ENCODE results near the gene DHPS.
"Not testable (repeated sequence)": the region's sequence is repeated elsewhere in the genome, so short reads cannot be mapped to it uniquely, and the experiment has no call there.

The DHPS gene

GRCh38 chr19:12681074-12681987 lies at the start of gene DHPS:
TSS of gene DHPS (minus strand) at chr19:12681880. CDS start at chr19:12681766, 114 bp downstream.
- peak; percentile 90 for DNase-seq

DNA sequence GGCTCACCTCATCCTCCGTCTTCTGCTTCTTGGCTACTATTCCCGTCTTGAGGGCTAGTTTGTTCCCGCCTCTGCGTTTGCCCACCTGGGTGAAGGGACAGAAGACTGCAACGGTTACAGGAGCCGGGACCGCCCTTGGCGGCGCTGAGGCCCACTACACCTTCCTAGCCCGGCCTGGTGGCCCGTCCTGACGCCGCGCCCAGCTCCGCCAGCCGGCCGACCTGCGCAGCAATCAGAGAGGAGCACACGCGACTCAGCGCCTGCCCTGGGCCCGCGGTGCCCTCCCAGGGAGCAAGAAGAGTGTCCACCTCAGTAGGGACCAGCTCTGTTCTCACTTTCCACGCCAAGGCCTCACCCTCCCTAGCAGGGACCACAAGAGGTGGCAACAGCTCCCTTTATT lies 49.7 kb upstream of the DHPS start:
- no peak for DNase-seq

DNA sequence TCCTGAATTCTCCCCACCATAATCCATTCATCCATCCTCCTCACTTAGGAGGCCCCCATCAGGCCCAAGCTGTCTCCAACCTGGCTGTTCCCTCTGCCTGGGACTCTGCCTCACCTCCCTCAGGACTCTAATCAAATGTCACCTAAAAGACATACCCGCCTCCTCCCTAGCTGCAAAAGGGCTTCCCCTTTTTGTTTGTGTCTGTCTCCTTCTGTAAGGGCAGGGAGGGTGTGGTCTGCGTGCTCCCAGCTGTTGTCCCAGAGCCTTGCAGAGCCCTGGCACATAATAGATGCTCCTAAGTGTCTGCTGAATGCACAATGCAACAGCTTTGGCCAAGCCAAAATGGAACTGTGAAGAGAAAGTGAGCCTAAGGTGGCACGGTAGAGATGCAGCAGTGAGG lies 48.4 kb upstream of the DHPS start:
- DNase-seq, result no peak

GRCh38 chr19:12727745-12728433 lies 46.2 kb upstream of the DHPS start:
- DNase-seq, result no peak

DNA sequence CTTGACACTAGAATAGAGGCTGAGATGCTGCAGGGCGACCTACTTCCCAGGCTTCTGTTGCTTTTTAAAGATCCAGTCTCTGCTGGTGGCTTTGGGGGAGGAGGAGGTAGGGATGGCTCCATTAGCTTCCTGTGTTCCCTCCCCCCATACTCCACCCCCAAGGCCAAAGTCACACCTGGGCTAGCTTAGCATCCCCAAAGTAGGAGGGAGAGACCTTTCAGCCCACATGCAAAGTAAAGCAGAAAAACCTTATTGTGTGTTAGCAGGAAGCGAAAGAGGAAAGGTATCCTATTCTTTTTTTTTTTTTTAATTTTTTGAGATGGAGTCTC lies 45.3 kb upstream of the DHPS start:
- DNase-seq, result no peak

DNA sequence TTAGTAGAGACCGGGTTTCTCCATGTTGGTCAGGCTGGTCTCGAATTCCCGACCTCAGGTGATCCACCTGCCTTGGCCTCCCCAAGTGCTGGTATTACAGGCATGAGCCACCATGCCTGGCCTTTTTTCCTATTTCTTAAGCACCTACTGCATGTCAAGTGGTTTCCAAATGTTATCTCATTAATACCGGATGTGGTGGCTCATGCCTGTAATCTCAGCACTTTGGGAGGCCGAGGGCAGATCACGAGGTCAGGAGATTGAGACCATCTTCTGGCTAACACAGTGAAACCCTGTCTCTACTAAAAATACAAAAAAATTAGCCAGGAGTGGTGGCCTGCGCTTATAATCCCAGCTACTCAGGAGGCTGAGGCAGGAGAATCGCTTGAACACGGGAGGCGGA lies 43.9 kb upstream of the DHPS start:
- not testable (repeated sequence) for DNase-seq

DNA sequence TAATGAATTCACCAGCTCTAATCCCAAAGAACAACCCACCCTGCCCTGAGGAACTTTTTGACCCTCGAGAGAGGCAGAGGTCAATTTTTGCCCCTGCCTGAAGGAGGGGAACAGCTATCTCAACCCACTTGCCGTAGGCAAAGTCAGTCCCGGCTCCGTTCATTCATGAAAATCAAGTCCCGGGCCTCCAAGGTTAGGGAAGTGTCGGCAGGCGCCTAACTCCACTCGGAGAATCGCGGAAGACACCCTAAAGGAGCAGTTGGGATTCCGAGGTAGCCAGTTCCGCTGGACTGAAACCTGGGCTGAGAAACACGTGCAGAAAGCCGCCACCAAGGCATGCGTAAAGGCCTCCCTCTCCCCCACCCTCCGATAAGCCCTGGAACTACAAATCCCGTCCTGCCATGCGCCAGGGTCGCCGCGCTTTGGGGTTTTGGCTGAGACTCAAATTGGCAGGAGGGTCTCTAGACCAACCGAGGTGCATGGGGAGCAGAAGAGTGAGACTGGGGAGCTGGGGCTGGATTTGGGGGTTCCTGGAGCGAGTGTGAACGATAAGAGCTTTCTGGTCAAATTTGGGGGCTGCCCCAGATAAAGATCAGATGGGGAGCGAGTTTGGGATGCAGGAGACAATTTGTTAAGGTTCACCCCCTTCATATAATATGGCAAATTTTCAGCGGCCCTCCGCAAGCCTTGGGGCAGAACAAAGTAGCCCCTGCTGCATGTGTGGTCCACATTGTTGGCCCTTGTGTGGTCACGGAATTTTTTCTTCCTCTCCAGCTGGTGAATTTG lies 42.2 kb upstream of the DHPS start, which contains the start of gene TNPO2:
Gene TNPO2, minus strand, starts transcription at position 292 of the 786 bp plus-strand sequence. CDS start 2,955 bp downstream, outside the sequence.
- no peak for DNase-seq

DNA sequence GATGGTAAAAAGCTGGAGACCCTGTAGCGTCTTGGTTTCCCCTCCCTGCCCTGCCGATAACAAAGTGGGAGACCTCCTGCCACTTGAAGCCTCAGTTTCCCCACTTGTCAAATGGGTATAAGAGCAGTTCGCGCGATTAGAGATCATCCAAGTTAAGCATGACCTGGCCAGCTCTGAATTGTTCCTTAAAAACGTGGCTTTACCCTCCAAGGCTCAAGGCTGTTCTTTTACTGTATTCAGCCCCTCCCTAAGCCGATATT lies 41.6 kb upstream of the DHPS start:
- DNase-seq, result no peak

GRCh38 chr19:12722566-12723380 lies 41.1 kb upstream of the DHPS start:
- DNase-seq, result peak; percentile 99

DNA sequence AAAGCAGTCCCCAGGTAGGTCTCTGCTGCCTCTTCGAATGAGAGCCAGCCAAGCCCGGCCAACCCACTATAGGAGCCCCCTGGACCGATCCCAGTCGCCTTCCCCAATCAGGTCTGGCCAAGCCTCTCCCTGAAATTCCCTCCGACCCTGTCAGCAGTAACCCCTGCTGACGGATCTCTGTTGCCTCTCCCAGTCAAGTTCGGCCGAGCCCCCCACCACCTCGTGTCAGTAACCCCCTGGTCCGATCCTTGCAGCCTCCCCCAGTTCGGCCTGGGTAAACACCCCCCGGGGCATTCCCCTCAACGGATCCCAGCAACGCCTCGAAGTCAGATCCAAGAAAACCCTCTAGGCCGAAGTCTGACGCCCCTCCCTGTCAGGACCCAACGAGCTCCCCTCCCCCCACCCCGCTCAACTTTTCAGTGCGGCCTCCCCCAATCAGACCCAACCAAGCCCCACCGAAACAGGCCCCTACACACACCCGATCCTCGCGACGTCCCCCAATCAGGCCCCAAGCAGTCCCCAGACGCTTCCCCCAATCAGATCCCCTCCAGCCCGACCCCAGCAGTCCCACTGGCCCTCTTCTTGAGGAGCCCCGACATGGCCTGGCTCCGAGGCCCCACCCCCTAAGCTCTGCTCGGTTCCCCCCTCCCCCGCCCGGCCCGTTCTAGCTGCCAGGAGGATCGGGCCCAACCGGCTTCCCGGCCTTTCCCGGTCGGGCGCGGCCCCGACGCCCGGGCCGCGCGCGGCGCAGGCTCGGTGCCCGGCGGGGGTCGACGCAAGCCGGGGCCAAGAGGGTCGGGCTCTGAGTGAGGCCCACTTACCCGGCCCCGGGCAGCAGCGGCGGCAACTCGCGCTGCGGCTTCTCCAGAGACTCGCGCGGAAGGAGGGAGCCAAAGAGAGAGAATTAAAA lies 40.2 kb upstream of the DHPS start:
- DNase-seq, result no peak

DNA sequence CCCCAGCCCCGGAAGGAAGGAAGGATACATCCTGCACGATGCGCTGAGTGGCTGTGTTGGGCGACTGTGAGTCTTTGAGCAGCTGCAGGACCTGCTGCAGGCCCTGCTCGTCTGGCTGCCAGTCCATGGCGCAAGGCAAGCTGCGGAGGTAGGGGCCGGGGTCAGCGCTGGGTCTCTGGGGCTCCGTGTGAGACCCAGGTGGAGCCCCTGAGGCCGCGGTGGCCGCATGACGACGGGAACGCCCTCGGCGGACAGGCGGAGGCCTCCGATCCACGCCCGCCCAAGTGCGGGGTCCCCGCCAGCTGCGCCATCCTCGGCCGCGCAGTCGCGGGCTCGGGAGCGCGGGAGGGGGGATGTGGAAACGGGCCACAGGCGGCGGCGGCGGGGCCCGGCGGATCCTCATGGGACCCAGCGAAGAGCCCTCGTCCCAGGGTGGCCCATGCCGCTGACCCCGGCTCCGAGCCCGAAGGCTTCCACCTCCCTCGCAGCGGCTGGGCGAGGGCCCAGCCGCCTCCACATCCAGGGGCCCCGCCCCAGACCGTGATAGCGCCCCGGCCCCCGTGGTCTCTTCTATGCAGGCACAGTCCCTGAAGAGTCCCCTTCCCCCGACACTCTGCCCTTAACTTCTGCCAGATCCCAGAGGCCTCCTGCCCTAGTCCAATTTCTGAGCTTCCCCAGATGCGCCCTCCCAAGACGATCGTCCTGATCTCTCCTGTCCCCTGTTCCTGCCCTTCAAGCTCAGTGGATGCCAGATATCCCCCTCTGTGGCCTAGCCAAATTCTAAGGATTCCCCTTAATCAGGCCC lies 39.4 kb upstream of the DHPS start:
- no peak for DNase-seq

DNA sequence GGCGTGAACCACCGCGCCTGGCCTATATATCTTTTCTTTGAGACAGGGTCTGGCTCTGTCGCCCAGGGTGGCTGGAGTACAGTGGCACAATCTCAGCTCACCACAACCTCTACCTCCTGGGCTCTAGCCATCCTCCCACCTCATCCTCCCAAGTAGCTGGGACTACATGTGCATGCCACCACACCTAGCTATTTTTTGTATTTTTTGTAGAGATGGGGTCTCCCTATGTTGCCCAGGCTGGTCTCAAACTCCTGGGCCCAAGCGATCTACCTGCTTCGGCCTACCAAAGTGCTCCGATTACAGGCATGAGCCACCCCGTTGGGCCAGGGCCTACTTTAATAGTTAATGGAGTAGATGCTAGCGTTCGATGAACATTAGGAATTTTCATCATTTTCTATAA lies 38.6 kb upstream of the DHPS start:
- no peak for DNase-seq

DNA sequence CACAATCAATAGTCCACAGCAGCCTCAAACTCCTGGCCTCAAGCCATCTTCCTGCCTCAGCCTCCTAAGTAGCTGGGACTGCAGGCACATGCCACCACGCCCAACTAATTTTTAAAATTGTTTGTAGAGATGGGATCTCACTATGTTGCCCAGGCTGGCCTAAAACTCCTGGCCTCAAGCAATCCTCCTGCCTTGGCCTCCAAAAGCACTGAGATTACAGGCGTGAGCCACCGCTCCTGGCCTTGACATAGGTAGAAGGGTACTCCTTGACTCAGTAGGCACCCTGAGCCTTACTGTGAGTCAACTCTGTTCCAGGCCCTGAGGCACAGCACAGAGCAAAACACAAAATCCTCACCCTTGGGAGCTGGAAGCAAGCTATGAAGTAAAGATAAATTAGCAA lies 34.2 kb upstream of the DHPS start:
- DNase-seq, result no peak

- no peak for DNase-seq
Measured at GRCh38 chr19:12715102-12715501, 33.4 kb upstream of the DHPS start.

DNA sequence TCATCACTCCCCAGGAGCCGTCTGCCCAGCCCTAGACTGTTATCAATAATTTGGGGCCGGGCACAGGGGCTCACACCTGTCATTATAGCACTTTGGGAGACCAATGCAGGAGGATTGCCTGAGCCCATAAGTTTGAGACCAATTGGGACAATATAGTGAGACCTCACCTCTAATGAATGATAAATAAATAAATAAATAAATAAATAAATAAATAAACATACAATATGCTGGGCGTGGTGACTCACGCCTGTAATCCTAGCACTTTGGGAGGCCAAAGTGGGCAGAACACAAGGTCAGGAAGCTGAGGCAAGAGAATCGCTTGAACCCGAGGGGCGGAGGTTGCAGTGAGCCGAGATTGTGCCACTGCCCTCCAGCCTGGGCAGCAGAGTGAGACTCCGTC lies 31.6 kb upstream of the DHPS start:
- not testable (repeated sequence) for DNase-seq

DNA sequence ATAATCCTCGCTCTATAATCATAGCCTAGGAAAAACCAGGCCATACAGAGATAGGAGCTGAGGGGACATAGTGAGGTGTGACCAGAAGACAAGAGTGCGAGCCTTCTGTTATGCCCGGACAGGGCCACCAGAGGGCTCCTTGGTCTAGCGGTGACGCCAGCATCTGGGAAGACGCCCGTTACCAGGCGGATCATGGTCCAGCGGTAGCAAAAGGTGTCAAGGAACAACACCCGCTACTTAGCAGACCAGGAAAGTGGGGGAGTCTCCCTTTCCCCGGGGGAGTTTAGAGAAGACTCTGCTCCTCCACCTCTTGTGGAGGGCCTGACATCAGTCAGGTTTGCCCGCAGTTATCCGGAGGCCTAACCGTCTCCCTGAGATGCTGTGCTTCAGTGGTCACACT lies 30.4 kb upstream of the DHPS start:
- DNase-seq, result not testable (repeated sequence)

GRCh38 chr19:12711187-12711586 lies 29.5 kb upstream of the DHPS start:
- DNase-seq, result no peak

DNA sequence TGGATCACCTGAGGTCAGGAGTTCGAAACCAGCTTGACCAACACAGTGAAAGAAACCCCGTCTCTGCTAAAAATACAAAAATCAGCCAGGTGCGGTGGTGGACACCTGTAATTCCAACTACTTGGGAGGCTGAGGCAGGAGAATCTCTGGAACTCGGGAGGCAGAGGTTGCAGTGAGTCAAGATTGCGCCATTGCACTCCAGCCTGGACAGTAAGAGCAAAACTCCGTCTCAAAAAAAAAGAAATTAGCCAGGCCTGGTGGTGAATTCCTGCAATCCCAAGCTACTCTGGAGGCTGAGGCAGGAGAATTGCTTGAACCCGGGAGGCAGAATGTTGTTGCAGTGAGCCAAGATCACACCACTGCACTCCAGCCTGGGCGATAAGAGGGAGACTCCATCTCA lies 27.0 kb upstream of the DHPS start:
- no peak for DNase-seq

DNA sequence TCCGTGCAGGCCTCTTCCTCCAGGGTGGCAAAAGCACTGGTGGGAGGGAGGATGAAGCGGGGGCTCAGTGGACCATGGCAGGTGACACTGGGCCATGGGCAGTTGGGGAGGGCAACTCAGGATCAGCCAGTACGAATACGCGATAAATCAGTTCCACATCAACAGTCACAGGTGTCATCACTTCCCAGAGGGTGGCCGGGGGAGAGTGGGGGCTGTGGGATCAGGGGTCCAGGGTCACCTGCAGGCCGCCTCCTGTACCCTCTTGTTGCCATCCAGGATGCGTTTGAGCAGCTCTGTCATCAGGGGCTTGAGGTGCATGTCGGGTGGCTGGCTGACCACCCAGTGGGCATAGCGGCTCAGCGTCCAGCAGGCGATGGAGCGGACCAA lies 24.6 kb upstream of the DHPS start:
- no peak for DNase-seq

GRCh38 chr19:12705654-12706331 lies 24.1 kb upstream of the DHPS start:
- no peak for DNase-seq
